Activated T-helper 1 cell treated with anti-CD3 and anti-CD28 coated beads, Interleukin-12 subunit alpha, Interleukin-12 subunit beta, Interleukin-2, Interleukin-4 antibody, amounts not matched to agents 30 ng/mL and 10 ng/mL and 1 ng/mL, durations not matched to agents 14 hours and 24 hours and 36 hours (primary cell): ENCODE measurements around the gene C20orf204. TPM values are rescaled to one million over a fixed set of nuclear protein-coding genes. Genes with fewer than 3 reads are reported as not detected.

Experiments used
- DNase-seq: peaks from one replicate; pipeline ENCODE4 v3.0.0; 2021; ENCODE audit warnings: low spot score
- H3K27ac Mint-ChIP-seq: one replicate; pipeline ENCODE4 v1.8.0; 2021; ENCODE audit warnings: mild to moderate bottlenecking, mixed read lengths
- H3K27me3 Mint-ChIP-seq: one replicate; pipeline ENCODE4 v1.8.0; 2022; ENCODE audit warnings: mild to moderate bottlenecking, moderate library complexity, mixed read lengths; ENCODE audit not compliant: insufficient read depth
- H3K36me3 Mint-ChIP-seq: one replicate; pipeline ENCODE4 v1.8.0; 2021; ENCODE audit warnings: low read depth, mixed read lengths
- H3K4me1 Mint-ChIP-seq: one replicate; pipeline ENCODE4 v1.8.0; 2021; ENCODE audit warnings: low read depth, mixed read lengths
- H3K4me3 Mint-ChIP-seq: one replicate; pipeline ENCODE4 v1.8.0; 2021; ENCODE audit warnings: mild to moderate bottlenecking, moderate library complexity, mixed read lengths
- H3K9me3 Mint-ChIP-seq: one replicate; pipeline ENCODE4 v1.8.0; 2021; ENCODE audit warnings: mixed read lengths
- intact Hi-C: fragments of 100-400 bp; cut with micrococcal nuclease; formaldehyde crosslinking; loops from one replicate; pipeline ENCODE4 v1.15.1; 2024
- total RNA-seq: library from RNA; stranded (reverse); gene quantifications from 2 replicates; pipeline ENCODE4 v1.2.3, GENCODE V29; 2022

Gene C20orf204
- total RNA-seq, 1 donor from 2014 or later: 5.4 TPM

DNA sequence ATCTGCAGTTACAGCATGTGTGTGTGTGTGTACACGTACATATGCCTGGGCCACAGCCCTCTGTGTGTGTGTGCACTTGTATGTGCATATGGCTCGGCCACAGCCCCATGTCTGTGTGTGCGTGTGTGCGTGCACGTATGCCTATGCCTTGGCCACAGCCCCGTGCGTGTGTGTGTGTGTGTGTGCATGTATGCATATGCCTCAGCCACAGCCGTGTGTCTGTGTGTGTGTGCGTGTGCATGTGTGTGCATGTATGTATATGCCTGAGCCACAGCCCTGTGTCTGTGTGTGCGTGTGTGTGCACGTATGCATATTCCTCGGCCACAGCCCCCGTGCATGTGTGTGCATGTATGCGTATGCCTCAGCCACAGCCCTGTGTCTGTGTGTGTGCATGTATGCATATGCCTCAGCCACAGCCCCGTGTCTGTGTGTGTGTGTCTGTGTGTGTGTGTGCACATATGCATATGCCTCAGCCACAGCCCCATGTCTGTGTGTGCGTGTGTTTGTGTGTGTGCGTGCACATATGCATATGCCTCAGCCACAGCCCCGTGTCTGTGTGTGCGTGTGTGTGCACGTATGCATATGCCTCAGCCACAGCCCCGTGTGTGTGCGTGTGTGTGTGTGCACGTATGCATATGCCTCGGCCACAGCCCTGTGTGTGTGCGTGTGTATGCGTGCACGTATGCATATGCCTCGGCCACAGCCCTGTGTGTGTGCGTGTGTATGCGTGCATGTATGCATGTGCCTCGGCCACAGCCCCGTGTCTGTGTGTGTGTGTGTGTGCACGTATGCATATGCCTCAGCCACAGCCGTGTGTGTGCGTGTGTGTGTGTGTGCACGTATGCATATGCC is 14.6 kb upstream of the C20orf204 start:
- no peak overlapping the region for H3K27ac Mint-ChIP-seq
- no peak overlapping the region for H3K4me3 Mint-ChIP-seq
- intact Hi-C loops: no loop called here
- no peak for DNase-seq
- H3K27me3 Mint-ChIP-seq: no peaks in the 10 kb centered on the region
- peaks cover 52% of the 10 kb centered on the region for H3K36me3 Mint-ChIP-seq
- no peaks in the 10 kb centered on the region for H3K9me3 Mint-ChIP-seq
- no peaks in the 10 kb centered on the region for H3K4me1 Mint-ChIP-seq

- no peaks in the 10 kb centered on the region for H3K4me1 Mint-ChIP-seq
- intact Hi-C loops: no loop called here
- no peaks in the 10 kb centered on the region for H3K9me3 Mint-ChIP-seq
- no peak overlapping the region for H3K4me3 Mint-ChIP-seq
- no peak for DNase-seq
- H3K27me3 Mint-ChIP-seq: no peaks in the 10 kb centered on the region
- peaks cover 49% of the 10 kb centered on the region for H3K36me3 Mint-ChIP-seq
- no peak overlapping the region for H3K27ac Mint-ChIP-seq
Measured at GRCh38 chr20:64022671-64023360, 13.2 kb upstream of the C20orf204 start.

DNA sequence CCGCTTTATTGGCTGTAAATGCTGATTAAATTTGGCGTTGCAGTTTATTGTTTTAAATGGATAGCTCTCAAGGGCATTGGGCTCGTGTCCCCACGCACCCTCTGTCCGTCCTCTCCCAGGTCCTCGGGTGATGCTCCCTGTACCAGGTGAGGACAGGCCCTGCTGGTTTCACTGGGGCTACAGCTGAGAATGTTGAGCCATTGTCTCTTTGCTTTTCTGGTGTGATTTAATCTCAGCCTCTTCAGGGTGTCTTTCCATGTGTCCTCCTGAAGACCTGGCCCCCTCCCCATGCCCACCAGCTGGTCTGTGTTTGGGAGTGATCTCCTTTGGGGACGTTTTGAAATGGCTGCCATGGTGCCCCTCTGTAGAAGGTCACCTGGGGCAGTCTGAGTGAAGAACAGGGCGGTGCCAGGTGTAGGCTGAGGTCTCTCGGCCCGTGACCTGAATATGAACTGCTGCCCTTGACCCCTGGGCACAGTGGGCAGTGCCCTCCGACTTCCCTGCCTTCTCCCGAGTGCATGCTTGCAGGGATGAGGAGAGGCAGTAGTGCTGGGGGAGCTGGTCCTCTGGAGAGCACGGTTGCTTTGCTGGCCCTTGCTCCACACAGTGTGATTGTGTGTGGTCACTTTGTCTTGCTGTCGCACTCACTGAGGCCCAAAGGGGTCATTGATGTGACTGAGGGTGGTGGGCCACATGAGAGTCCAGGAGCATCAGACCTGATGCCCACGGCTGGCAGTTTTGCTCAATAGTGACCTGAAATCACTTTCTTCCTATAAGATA is 12.4 kb upstream of the C20orf204 start:
- intact Hi-C loops: no loop called here
- Mint-ChIP-seq H3K27me3 (no peaks in the 10 kb centered on the region), H3K4me3 (no peak overlapping the region), H3K36me3 (peaks cover 44% of the 10 kb centered on the region), H3K27ac (peak overlapping the region; percentile 34), H3K9me3 (no peaks in the 10 kb centered on the region), H3K4me1 (no peaks in the 10 kb centered on the region)
- DNase-seq: no peak

GRCh38 chr20:64024141-64024990 is 11.6 kb upstream of the C20orf204 start:
- Mint-ChIP-seq H3K27me3 (no peaks in the 10 kb centered on the region), H3K9me3 (no peaks in the 10 kb centered on the region), H3K36me3 (peaks cover 43% of the 10 kb centered on the region), H3K27ac (peak overlapping the region; percentile 34), H3K4me1 (no peaks in the 10 kb centered on the region), H3K4me3 (no peak overlapping the region)
- no peak for DNase-seq
- intact Hi-C loops: no loop called here

DNA sequence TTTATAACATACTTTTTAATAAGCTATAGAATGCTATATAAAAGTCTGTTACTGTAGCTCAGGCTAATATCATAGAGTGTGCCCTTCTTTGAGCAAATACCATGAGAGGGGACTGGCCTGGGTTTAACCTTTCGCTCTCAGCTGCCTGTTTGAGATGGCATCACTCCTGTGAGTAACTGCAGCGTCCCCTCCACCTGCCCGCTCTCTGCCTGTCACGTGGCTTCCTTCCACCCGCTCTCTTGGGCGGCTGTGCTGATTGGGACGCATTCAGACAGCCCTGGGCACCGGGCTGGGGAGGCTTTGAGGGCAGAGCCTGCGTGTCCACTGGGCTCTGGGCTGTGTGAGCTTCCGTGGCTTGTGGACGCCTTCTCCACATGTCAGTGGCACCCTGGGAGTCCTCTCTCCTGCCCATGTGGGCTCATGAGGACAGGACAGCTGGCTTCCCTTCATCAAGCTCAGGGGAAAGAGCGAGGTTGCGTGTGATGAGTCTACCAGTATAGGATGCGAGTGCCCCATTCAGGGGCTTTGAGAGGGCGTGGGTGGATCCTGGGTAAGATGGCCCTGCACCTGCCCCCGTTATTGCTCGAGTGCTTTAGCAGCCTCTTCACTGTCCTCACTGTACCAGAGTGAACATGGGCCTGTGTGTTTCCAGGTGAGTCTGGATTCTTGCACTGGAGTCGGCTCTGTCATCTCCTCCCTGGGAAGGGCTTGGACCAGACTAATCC is 10.7 kb upstream of the C20orf204 start:
- Mint-ChIP-seq H3K27ac (no peak overlapping the region), H3K27me3 (no peaks in the 10 kb centered on the region), H3K9me3 (no peaks in the 10 kb centered on the region), H3K4me3 (no peak overlapping the region), H3K4me1 (no peaks in the 10 kb centered on the region), H3K36me3 (peaks cover 37% of the 10 kb centered on the region)
- intact Hi-C loops: no loop called here
- DNase-seq: no peak

DNA sequence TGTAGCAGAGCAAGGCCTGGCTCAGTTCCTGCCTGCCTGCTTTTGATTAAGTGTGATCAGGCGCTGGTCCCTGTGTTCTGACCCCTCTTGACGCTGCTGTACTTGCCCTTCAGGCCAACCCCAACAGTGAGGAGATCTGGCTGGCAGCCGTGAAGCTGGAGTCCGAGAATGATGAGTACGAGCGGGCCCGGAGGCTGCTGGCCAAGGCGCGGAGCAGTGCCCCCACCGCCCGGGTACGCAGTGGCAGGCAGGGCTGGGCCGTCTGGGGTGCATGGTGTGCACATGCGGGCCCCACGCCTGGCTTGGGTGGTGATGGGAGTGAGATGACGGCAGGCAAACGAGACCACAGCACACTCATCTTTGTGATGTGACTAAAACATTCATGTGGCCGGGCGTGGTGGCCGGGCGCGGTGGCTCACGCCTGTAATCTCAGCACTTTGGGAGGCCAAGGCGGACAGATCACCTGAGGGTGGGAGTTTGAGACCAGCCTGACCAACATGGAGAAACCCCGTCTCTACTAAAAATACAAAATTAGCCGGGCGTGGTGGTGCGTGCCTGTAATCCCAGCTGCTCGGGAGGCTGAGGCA is 10.1 kb upstream of the C20orf204 start:
- intact Hi-C loops: no loop called here
- no peak overlapping the region for H3K27ac Mint-ChIP-seq
- H3K4me3 Mint-ChIP-seq: no peak overlapping the region
- H3K27me3 Mint-ChIP-seq: no peaks in the 10 kb centered on the region
- H3K9me3 Mint-ChIP-seq: no peaks in the 10 kb centered on the region
- no peak for DNase-seq
- H3K4me1 Mint-ChIP-seq: no peaks in the 10 kb centered on the region
- H3K36me3 Mint-ChIP-seq: peaks cover 40% of the 10 kb centered on the region

- intact Hi-C loops: no loop called here
- H3K27me3 Mint-ChIP-seq: no peaks in the 10 kb centered on the region
- no peak overlapping the region for H3K4me3 Mint-ChIP-seq
- DNase-seq: no peak
- H3K27ac Mint-ChIP-seq: no peak overlapping the region
- H3K36me3 Mint-ChIP-seq: peaks cover 30% of the 10 kb centered on the region
- no peaks in the 10 kb centered on the region for H3K9me3 Mint-ChIP-seq
- no peaks in the 10 kb centered on the region for H3K4me1 Mint-ChIP-seq
Measured at GRCh38 chr20:64027981-64028685, 7.8 kb upstream of the C20orf204 start.

GRCh38 chr20:64029293-64030117 is 6.5 kb upstream of the C20orf204 start:
- peaks cover 11% of the 10 kb centered on the region for H3K4me1 Mint-ChIP-seq
- DNase-seq: no peak
- no peaks in the 10 kb centered on the region for H3K9me3 Mint-ChIP-seq
- H3K27ac Mint-ChIP-seq: no peak overlapping the region
- no peak overlapping the region for H3K4me3 Mint-ChIP-seq
- peaks cover 28% of the 10 kb centered on the region for H3K36me3 Mint-ChIP-seq
- H3K27me3 Mint-ChIP-seq: no peaks in the 10 kb centered on the region
- intact Hi-C loops: loop anchor here (2.0 kb wide), 1 partner anchor 41 kb away; no protein-coding TSS in a partner anchor

GRCh38 chr20:64030371-64031134 is 5.4 kb upstream of the C20orf204 start:
- peaks cover 34% of the 10 kb centered on the region for H3K36me3 Mint-ChIP-seq
- H3K4me3 Mint-ChIP-seq: no peak overlapping the region
- no peaks in the 10 kb centered on the region for H3K9me3 Mint-ChIP-seq
- peaks cover 22% of the 10 kb centered on the region for H3K4me1 Mint-ChIP-seq
- H3K27ac Mint-ChIP-seq: no peak overlapping the region
- no peak for DNase-seq
- H3K27me3 Mint-ChIP-seq: no peaks in the 10 kb centered on the region
- intact Hi-C loops: loop anchor here (2.0 kb wide), 1 partner anchor 42 kb away; no protein-coding TSS in a partner anchor

DNA sequence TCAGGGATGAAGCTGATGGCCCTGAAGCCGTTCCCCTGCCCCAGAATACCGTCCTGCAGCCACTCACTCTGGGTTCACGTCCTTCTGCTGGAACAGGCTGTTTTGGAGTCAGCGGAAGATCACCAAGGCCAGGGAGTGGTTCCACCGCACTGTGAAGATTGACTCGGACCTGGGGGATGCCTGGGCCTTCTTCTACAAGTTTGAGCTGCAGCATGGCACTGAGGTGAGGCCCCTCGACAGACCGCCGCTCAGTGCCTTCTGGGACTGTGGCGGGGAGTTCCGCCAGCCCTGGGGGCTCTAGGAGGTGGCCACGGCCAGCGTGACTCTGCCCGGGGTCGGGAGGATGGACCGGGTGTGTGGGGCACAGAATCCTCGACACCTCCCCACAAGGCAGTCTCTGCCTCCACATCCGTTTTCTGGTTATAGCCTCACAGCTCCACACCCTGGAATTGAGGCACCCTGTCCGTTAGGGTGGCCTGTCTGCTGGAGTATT is 4.1 kb upstream of the C20orf204 start:
- Mint-ChIP-seq H3K4me3 (no peak overlapping the region), H3K36me3 (peaks cover 29% of the 10 kb centered on the region), H3K4me1 (peaks cover 28% of the 10 kb centered on the region), H3K27ac (no peak overlapping the region), H3K27me3 (no peaks in the 10 kb centered on the region), H3K9me3 (no peaks in the 10 kb centered on the region)
- intact Hi-C loops: loop anchor here (2.0 kb wide), 1 partner anchor 43 kb away; no protein-coding TSS in a partner anchor
- no peak for DNase-seq
